Measurements from ENCODE around the gene DTNB. TPM values are rescaled to one million over a fixed set of nuclear protein-coding genes. Genes with fewer than 3 reads are reported as not detected.

The DTNB gene
- polyA plus RNA-seq, 1 of the 3 experiments (the other 2 are of a cell fraction) = 15.3 TPM

DNA sequence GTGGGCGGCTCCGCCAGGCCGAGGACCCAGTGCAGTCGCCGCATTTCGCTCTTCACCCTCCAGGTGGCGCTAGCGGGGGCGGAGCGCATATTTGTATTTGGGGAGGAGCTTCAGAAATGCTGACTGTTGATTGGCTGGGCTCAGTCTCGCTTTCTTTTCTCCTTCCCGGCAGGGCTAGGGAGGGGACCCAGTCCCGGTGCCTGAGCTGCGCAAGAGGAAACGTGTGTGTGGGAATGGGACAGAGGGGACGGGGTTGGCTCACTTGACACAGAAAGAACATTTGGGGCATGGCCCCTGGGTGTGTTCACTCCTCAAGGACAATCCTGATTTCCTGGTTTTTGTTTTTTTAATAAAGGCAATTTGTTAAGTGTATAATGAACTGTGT lies 311.3 kb downstream of the DTNB start:
- DNase-seq = peak; percentile 98
- WGBS (ENCODE audit: low lambda C conversion rate) = 1% methylated on average over 13 of the region's 16 CpGs
- peaks cover 0 to 24% of the 10 kb centered on the region in 2 experiments; a peak in 2 of 4 replicates for H3K4me1 ChIP-seq (ENCODE audit: control insufficient read depth in 1 of 2, insufficient read depth in 2 of 2, low read depth in 1 of 2, low read length in 1 of 2)
- peak overlapping the region in 1 of 2 experiments; percentile 35; a peak in 1 of 4 replicates for H3K27ac ChIP-seq (ENCODE audit: low read depth in 2 of 2, low read length in 1 of 2)
- ChIA-PET POLR2A (interaction anchor here (0.9 to 1.4 kb wide), 4 partner anchors 14 to 71 kb away, joined by 3 to 6 read pairs (median 4); no protein-coding TSS in a partner anchor), CTCF (interaction anchor here (0.6 to 6.3 kb wide), 67 partner anchors 9 to 674 kb away, joined by 3 to 71 read pairs (median 4); partner anchors contain the start of gene DNMT3A)
- no peaks in the 10 kb centered on the region for H3K27me3 ChIP-seq (ENCODE audit: insufficient read depth)
- no peaks in the 10 kb centered on the region for H3K9me3 ChIP-seq
- H4K20me1 ChIP-seq (ENCODE audit: insufficient read depth) = no peaks in the 10 kb centered on the region
- no peaks in the 10 kb centered on the region for H3K36me3 ChIP-seq (replicated peaks in 1 of 2; ENCODE audit: control insufficient read depth in 1 of 2, insufficient read depth in 2 of 2, low read length in 1 of 2)
- peak overlapping the region; percentile 93 for H2AFZ ChIP-seq (ENCODE audit: low read depth)
- H3F3A ChIP-seq (replicated peaks; ENCODE audit: insufficient read depth) = no peaks in the 10 kb centered on the region
- no peak overlapping the region for H3K9ac ChIP-seq
- peak overlapping the region; percentile 54 for H3K4me2 ChIP-seq
- no peaks in the 10 kb centered on the region for H3K9me2 ChIP-seq
- H3K4me3 ChIP-seq (ENCODE audit: low read depth in 2 of 2, low read length in 1 of 2) = peak overlapping the region; percentile 18 to 30
- H3K79me2 ChIP-seq (ENCODE audit: insufficient read depth) = no peaks in the 10 kb centered on the region
- peak; percentile 65 for TF ChIP-seq RAD21 (IDR thresholded peaks at IDR 0.05; ENCODE audit: low read length)
- TF ChIP-seq MEF2A (IDR thresholded peaks at IDR 0.05; ENCODE audit: borderline replicate concordance, low read depth) = no peak
- TF ChIP-seq SIN3A (IDR thresholded peaks at IDR 0.05; ENCODE audit: borderline replicate concordance, low read depth, low read length) = no peak
- no peak for TF ChIP-seq FOSL2 (IDR thresholded peaks at IDR 0.05; ENCODE audit: borderline replicate concordance, low read depth)
- no peak for TF ChIP-seq FOXJ3 (CRISPR knock-in tag; IDR thresholded peaks at IDR 0.05)
- peak; percentile 53; the same call in 1 of the 2 replicates for TF ChIP-seq TAF1 (IDR thresholded peaks at IDR 0.05; ENCODE audit: borderline replicate concordance, low read depth, low read length)
- no peak for TF ChIP-seq EZH2phosphoT487 (IDR thresholded peaks at IDR 0.05; ENCODE audit: borderline replicate concordance, low read depth)
- TF ChIP-seq RFX5 (IDR thresholded peaks at IDR 0.05; ENCODE audit: low read length) = peak; percentile 75; the same call in 1 of the 2 replicates
- peak; percentile 77 for TF ChIP-seq NRF1 (IDR thresholded peaks at IDR 0.05; ENCODE audit: low read depth, low read length)
- TF ChIP-seq MXI1 (IDR thresholded peaks at IDR 0.05; ENCODE audit: low read depth, low read length) = peak; percentile 79
- TF ChIP-seq EP300 (IDR thresholded peaks at IDR 0.05; ENCODE audit: borderline replicate concordance in 1 of 2, low read depth in 1 of 2, low read length in 1 of 2) = no peak
- TF ChIP-seq FOXM1 (IDR thresholded peaks at IDR 0.05; ENCODE audit: low read depth) = no peak
- peak; percentile 61 for TF ChIP-seq CHD2 (IDR thresholded peaks at IDR 0.05; ENCODE audit: low read length, partially characterized antibody)
- TF ChIP-seq GATA2 (CRISPR knock-in tag; IDR thresholded peaks at IDR 0.05) = no peak
- no peak for TF ChIP-seq JUND (IDR thresholded peaks at IDR 0.05)
- no peak for TF ChIP-seq YY1 (IDR thresholded peaks at IDR 0.05; ENCODE audit: low read depth)
- TF ChIP-seq NFIC (IDR thresholded peaks at IDR 0.05; ENCODE audit: borderline replicate concordance) = no peak
- TF ChIP-seq SMC3 (IDR thresholded peaks at IDR 0.05; ENCODE audit: low read depth, low read length) = peak; percentile 67
- TF ChIP-seq, protein P1, sequence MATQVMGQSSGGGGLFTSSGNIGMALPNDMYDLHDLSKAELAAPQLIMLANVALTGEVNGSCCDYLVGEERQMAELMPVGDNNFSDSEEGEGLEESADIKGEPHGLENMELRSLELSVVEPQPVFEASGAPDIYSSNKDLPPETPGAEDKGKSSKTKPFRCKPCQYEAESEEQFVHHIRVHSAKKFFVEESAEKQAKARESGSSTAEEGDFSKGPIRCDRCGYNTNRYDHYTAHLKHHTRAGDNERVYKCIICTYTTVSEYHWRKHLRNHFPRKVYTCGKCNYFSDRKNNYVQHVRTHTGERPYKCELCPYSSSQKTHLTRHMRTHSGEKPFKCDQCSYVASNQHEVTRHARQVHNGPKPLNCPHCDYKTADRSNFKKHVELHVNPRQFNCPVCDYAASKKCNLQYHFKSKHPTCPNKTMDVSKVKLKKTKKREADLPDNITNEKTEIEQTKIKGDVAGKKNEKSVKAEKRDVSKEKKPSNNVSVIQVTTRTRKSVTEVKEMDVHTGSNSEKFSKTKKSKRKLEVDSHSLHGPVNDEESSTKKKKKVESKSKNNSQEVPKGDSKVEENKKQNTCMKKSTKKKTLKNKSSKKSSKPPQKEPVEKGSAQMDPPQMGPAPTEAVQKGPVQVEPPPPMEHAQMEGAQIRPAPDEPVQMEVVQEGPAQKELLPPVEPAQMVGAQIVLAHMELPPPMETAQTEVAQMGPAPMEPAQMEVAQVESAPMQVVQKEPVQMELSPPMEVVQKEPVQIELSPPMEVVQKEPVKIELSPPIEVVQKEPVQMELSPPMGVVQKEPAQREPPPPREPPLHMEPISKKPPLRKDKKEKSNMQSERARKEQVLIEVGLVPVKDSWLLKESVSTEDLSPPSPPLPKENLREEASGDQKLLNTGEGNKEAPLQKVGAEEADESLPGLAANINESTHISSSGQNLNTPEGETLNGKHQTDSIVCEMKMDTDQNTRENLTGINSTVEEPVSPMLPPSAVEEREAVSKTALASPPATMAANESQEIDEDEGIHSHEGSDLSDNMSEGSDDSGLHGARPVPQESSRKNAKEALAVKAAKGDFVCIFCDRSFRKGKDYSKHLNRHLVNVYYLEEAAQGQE (IDR thresholded peaks at IDR 0.05; ENCODE audit: low read depth, low read length) = peak; percentile 6; the same call in 1 of the 2 replicates
- TF ChIP-seq TCF12 (IDR thresholded peaks at IDR 0.05) = no peak
- TF ChIP-seq TEAD4 (IDR thresholded peaks at IDR 0.05; ENCODE audit: borderline replicate concordance, insufficient read depth) = no peak
- TF ChIP-seq, protein P2, sequence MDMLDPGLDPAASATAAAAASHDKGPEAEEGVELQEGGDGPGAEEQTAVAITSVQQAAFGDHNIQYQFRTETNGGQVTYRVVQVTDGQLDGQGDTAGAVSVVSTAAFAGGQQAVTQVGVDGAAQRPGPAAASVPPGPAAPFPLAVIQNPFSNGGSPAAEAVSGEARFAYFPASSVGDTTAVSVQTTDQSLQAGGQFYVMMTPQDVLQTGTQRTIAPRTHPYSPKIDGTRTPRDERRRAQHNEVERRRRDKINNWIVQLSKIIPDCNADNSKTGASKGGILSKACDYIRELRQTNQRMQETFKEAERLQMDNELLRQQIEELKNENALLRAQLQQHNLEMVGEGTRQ (IDR thresholded peaks at IDR 0.05; ENCODE audit: borderline replicate concordance, low read depth, low read length) = no peak
- TF ChIP-seq GABPA (IDR thresholded peaks at IDR 0.05; ENCODE audit: low read depth) = no peak
- TF ChIP-seq RXRA (IDR thresholded peaks at IDR 0.05; ENCODE audit: borderline replicate concordance, low read depth) = no peak
- TF ChIP-seq, protein P3, sequence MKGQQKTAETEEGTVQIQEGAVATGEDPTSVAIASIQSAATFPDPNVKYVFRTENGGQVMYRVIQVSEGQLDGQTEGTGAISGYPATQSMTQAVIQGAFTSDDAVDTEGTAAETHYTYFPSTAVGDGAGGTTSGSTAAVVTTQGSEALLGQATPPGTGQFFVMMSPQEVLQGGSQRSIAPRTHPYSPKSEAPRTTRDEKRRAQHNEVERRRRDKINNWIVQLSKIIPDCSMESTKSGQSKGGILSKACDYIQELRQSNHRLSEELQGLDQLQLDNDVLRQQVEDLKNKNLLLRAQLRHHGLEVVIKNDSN (IDR thresholded peaks at IDR 0.05; ENCODE audit: borderline replicate concordance, low read depth) = no peak
- TF ChIP-seq POLR2AphosphoS5 (IDR thresholded peaks at IDR 0.05; ENCODE audit: low read depth, low read length) = peak; percentile 95
- TF ChIP-seq, protein P4, sequence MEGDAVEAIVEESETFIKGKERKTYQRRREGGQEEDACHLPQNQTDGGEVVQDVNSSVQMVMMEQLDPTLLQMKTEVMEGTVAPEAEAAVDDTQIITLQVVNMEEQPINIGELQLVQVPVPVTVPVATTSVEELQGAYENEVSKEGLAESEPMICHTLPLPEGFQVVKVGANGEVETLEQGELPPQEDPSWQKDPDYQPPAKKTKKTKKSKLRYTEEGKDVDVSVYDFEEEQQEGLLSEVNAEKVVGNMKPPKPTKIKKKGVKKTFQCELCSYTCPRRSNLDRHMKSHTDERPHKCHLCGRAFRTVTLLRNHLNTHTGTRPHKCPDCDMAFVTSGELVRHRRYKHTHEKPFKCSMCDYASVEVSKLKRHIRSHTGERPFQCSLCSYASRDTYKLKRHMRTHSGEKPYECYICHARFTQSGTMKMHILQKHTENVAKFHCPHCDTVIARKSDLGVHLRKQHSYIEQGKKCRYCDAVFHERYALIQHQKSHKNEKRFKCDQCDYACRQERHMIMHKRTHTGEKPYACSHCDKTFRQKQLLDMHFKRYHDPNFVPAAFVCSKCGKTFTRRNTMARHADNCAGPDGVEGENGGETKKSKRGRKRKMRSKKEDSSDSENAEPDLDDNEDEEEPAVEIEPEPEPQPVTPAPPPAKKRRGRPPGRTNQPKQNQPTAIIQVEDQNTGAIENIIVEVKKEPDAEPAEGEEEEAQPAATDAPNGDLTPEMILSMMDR (IDR thresholded peaks at IDR 0.05) = peak; percentile 98
- 0 out of 2 replicates have a peak, but pooled peaks have one; percentile 41 for TF ChIP-seq ELF1 (IDR thresholded peaks at IDR 0.05)
- TF ChIP-seq, protein P5, sequence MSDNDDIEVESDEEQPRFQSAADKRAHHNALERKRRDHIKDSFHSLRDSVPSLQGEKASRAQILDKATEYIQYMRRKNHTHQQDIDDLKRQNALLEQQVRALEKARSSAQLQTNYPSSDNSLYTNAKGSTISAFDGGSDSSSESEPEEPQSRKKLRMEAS (IDR thresholded peaks at IDR 0.05; ENCODE audit: low read depth) = peak; percentile 51; the same call in 1 of the 2 replicates

Measured in SK-N-SH (cell line).